Neuron (in vitro differentiated cells): ENCODE data around the gene SCRG1.

Source experiments
- H2AFZ ChIP-seq: one replicate; pipeline ENCODE4 v1.6.1; 2013; ENCODE audit warnings: low read depth, mild to moderate bottlenecking, inconsistent platforms, low read length, moderate library complexity
- H3K27me3 ChIP-seq: one replicate; pipeline ENCODE4 v1.6.1; 2013; ENCODE audit warnings: low read length; ENCODE audit not compliant: insufficient read depth
- H3K36me3 ChIP-seq: one replicate; pipeline ENCODE4 v1.6.1; 2013; ENCODE audit warnings: low read length; ENCODE audit not compliant: insufficient read depth
- H3K4me1 ChIP-seq: one replicate; pipeline ENCODE4 v1.6.1; 2013; ENCODE audit warnings: low read length; ENCODE audit not compliant: insufficient read depth
- H3K4me3 ChIP-seq: 2 replicates; pipeline ENCODE4 v1.5.1; 2013; ENCODE audit warnings: mild to moderate bottlenecking, low read length, moderate library complexity
- H3K9me3 ChIP-seq: one replicate; pipeline ENCODE4 v1.6.1; 2013; ENCODE audit warnings: low read length

The SCRG1 gene

GRCh38 chr4:173420801-173421200 lies 21.9 kb upstream of the SCRG1 start:
- H3K9me3 ChIP-seq, result no peaks in the 10 kb centered on the region

GRCh38 chr4:173420324-173420752 lies 21.4 kb upstream of the SCRG1 start:
- Histone ChIP-seq H3K36me3 (no peaks in the 10 kb centered on the region), H3K4me1 (no peaks in the 10 kb centered on the region), H3K27me3 (no peaks in the 10 kb centered on the region), H2AFZ (no peak overlapping the region), H3K4me3 (no peak overlapping the region), H3K9me3 (no peaks in the 10 kb centered on the region)

More at GRCh38 chr4:173420801-173421200, 21.9 kb upstream of the SCRG1 start:
- Histone ChIP-seq H3K36me3 (no peaks in the 10 kb centered on the region), H3K4me1 (no peaks in the 10 kb centered on the region), H2AFZ (no peak overlapping the region), H3K27me3 (no peaks in the 10 kb centered on the region), H3K4me3 (no peak overlapping the region)

- Histone ChIP-seq H3K4me3 (no peak overlapping the region), H3K27me3 (no peaks in the 10 kb centered on the region)
Measured at GRCh38 chr4:173418639-173419038, 19.7 kb upstream of the SCRG1 start.

GRCh38 chr4:173417833-173418232 lies 18.9 kb upstream of the SCRG1 start:
- H3K27me3 ChIP-seq, result no peaks in the 10 kb centered on the region
- no peaks in the 10 kb centered on the region for H3K4me1 ChIP-seq
- no peaks in the 10 kb centered on the region for H3K36me3 ChIP-seq
- no peak overlapping the region for H3K4me3 ChIP-seq
- H3K9me3 ChIP-seq, result no peaks in the 10 kb centered on the region
- H2AFZ ChIP-seq, result no peak overlapping the region

More at GRCh38 chr4:173418639-173419038, 19.7 kb upstream of the SCRG1 start:
- H3K4me1 ChIP-seq, result no peaks in the 10 kb centered on the region
- no peak overlapping the region for H2AFZ ChIP-seq
- no peaks in the 10 kb centered on the region for H3K36me3 ChIP-seq
- H3K9me3 ChIP-seq, result no peaks in the 10 kb centered on the region

GRCh38 chr4:173415885-173416653 lies 17.2 kb upstream of the SCRG1 start:
- Histone ChIP-seq H3K27me3 (no peaks in the 10 kb centered on the region), H3K36me3 (no peaks in the 10 kb centered on the region), H3K4me1 (no peaks in the 10 kb centered on the region), H3K4me3 (no peak overlapping the region), H2AFZ (no peak overlapping the region), H3K9me3 (no peaks in the 10 kb centered on the region)

GRCh38 chr4:173415092-173415491 lies 16.2 kb upstream of the SCRG1 start:
- Histone ChIP-seq H3K4me3 (no peak overlapping the region), H3K9me3 (no peaks in the 10 kb centered on the region), H3K36me3 (no peaks in the 10 kb centered on the region), H3K27me3 (no peaks in the 10 kb centered on the region), H3K4me1 (no peaks in the 10 kb centered on the region), H2AFZ (no peak overlapping the region)

- Histone ChIP-seq H2AFZ (no peak overlapping the region), H3K27me3 (no peaks in the 10 kb centered on the region), H3K9me3 (no peaks in the 10 kb centered on the region), H3K4me3 (no peak overlapping the region), H3K4me1 (no peaks in the 10 kb centered on the region), H3K36me3 (no peaks in the 10 kb centered on the region)
Measured at GRCh38 chr4:173414456-173414855, 15.5 kb upstream of the SCRG1 start.

GRCh38 chr4:173413036-173413435 lies 14.1 kb upstream of the SCRG1 start:
- Histone ChIP-seq H3K36me3 (no peaks in the 10 kb centered on the region), H3K4me1 (no peaks in the 10 kb centered on the region), H3K27me3 (no peaks in the 10 kb centered on the region), H3K4me3 (no peak overlapping the region), H2AFZ (no peak overlapping the region), H3K9me3 (no peaks in the 10 kb centered on the region)

- no peaks in the 10 kb centered on the region for H3K27me3 ChIP-seq
- no peaks in the 10 kb centered on the region for H3K9me3 ChIP-seq
- no peak overlapping the region for H3K4me3 ChIP-seq
- no peaks in the 10 kb centered on the region for H3K36me3 ChIP-seq
- H3K4me1 ChIP-seq, result no peaks in the 10 kb centered on the region
- no peak overlapping the region for H2AFZ ChIP-seq
Measured at GRCh38 chr4:173411106-173411693, 12.3 kb upstream of the SCRG1 start.

GRCh38 chr4:173410079-173410478 lies 11.2 kb upstream of the SCRG1 start:
- Histone ChIP-seq H3K27me3 (no peaks in the 10 kb centered on the region), H3K9me3 (no peaks in the 10 kb centered on the region), H3K4me3 (no peak overlapping the region), H3K36me3 (no peaks in the 10 kb centered on the region), H3K4me1 (no peaks in the 10 kb centered on the region), H2AFZ (no peak overlapping the region)

GRCh38 chr4:173405840-173406606 lies 7.1 kb upstream of the SCRG1 start:
- no peak overlapping the region for H2AFZ ChIP-seq
- no peaks in the 10 kb centered on the region for H3K27me3 ChIP-seq
- H3K9me3 ChIP-seq, result no peaks in the 10 kb centered on the region
- H3K4me3 ChIP-seq, result no peak overlapping the region
- no peaks in the 10 kb centered on the region for H3K4me1 ChIP-seq
- no peaks in the 10 kb centered on the region for H3K36me3 ChIP-seq

GRCh38 chr4:173404296-173404865 lies 5.5 kb upstream of the SCRG1 start:
- no peaks in the 10 kb centered on the region for H3K36me3 ChIP-seq
- no peaks in the 10 kb centered on the region for H3K27me3 ChIP-seq
- peaks cover 1% of the 10 kb centered on the region for H3K4me1 ChIP-seq
- H3K4me3 ChIP-seq, result no peak overlapping the region
- H3K9me3 ChIP-seq, result no peaks in the 10 kb centered on the region
- no peak overlapping the region for H2AFZ ChIP-seq

- no peak overlapping the region for H3K4me3 ChIP-seq
- H3K4me1 ChIP-seq, result peaks cover 14% of the 10 kb centered on the region
- H3K9me3 ChIP-seq, result no peaks in the 10 kb centered on the region
- no peaks in the 10 kb centered on the region for H3K27me3 ChIP-seq
- no peak overlapping the region for H2AFZ ChIP-seq
- H3K36me3 ChIP-seq, result no peaks in the 10 kb centered on the region
Measured at GRCh38 chr4:173403051-173403450, 4.1 kb upstream of the SCRG1 start.
